GM23248 (cell line): Measurements from ENCODE around the gene TIMM44.

Experiments
- EZH2 ChIP-seq: fragments of 200-600 bp; sonication (generic); IDR thresholded peaks from 2 replicates; pipeline ENCODE4 v1.6.1; 2018; ENCODE audit warnings: antibody characterized with exemption, mild to moderate bottlenecking; ENCODE audit not compliant: insufficient read depth, poor library complexity, severe bottlenecking
- EZH2phosphoT487 ChIP-seq: fragments of 200-600 bp; sonication (generic); IDR thresholded peaks from 2 replicates; pipeline ENCODE4 v1.6.1; 2018; ENCODE audit warnings: antibody characterized with exemption, moderate library complexity, mild to moderate bottlenecking, low read depth; ENCODE audit not compliant: insufficient read depth

DNA sequence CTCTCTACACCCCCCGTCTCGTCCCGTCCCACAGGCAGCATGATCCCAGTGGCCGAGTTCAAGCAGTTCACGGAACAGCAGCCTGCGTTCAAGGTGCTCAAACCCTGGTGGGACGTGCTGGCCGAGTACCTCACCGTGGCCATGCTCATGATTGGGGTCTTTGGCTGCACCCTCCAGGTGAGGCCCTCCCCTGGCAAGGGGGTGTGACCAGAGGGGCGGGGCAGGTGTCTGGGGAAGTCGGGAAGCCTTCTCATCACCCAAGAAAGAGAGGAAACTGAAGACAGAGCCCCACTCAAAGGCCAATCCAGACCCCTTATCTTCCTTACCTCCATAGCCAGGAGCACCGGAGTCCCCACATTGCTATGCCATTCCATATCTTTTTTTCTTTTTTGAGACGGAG, 47.9 kb downstream of the TIMM44 start:
- TF ChIP-seq EZH2 (no peak), EZH2phosphoT487 (no peak)
